NT2/D1 (cell line): Measurements from ENCODE around the gene FOXS1.

Experiments
- SUZ12 ChIP-seq: IDR thresholded peaks from 2 replicates; pipeline ENCODE4 v1.6.1; 2011; ENCODE audit not compliant: insufficient read length, insufficient read depth; ENCODE audit errors: extremely low read depth
- YY1 ChIP-seq: IDR thresholded peaks from 2 replicates; pipeline ENCODE4 v1.6.1; 2011; ENCODE audit not compliant: insufficient read length, insufficient read depth

DNA sequence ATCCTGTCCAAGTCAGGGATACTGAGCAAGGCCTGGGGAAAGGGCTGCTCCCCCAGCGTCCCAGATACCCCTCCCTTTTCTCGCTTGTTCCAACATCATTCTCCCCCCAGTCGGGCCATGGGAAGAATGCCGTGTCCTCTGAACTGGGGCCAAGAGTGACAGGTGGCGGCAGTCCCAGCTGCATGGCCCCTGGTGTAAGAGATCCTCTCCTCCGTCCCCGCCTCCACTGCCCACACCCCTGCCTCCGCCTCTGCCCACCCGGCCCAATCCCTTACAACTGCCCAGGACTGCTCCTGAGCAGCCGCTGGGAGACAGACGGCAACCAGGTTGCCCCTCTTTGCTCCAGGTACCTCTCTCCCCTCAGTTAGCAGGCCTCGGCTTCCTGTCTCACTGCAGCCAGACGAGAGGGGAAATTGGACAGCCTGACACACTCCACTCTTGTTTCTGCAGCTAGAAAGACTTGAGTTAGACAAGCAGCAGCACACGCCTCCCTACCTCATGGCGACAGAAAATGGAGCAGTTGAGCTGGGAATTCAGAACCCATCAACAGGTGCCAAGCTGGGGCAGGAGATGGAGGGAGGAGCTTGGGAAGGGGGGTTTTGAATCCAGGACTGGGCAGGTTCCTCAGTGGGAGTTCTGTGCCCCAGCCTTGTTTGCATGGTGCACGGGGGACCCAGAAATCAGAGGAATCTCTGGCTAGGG is 26.2 kb downstream of the FOXS1 start, which contains the start of gene MYLK2:
- TF ChIP-seq YY1, result no peak
- TF ChIP-seq SUZ12, result no peak
